MM.1S (cell line): ENCODE measurements around the gene SLC25A29.

Source experiments
- CTCF ChIP-seq: fragments of 300-600 bp; sonication (generic); IDR thresholded peaks from 2 replicates; pipeline ENCODE4 v1.5.1; 2016; ENCODE audit warnings: antibody characterized with exemption, low read length, mixed read lengths
- EZH2phosphoT487 ChIP-seq: fragments of 300-600 bp; sonication (generic); IDR thresholded peaks from 2 replicates; pipeline ENCODE4 v1.6.1; 2018; ENCODE audit warnings: antibody characterized with exemption, low read length

GRCh38 chr14:100303925-100304324 is 2.3 kb downstream of the SLC25A29 start:
- TF ChIP-seq CTCF (no peak), EZH2phosphoT487 (no peak)
